ENCODE results near the gene CCDC27.
"Not testable (repeated sequence)": the region's sequence is repeated elsewhere in the genome, so short reads cannot be mapped to it uniquely, and the experiment has no call there.

CCDC27 gene

DNA sequence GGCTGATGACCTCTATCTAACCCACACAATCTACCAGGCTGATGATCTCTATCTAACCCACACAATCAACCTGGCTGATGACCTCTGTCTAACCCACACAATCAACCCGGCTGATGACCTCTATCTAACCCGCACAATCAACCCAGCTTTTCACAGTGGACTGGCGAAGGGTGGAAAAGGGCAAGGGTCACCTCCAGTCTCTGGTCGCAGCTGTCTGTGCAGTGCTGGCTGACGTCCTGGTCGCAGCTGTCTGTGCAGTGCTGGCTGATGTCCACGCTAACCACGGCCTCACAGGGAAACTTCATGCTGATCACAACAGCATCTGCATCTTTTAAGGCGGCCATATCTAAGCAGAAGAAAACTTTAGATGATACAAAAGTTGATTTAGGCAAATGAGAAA is 12.2 kb upstream of the CCDC27 start:
- no peak for DNase-seq

GRCh38 chr1:3740752-3741151 is 11.5 kb upstream of the CCDC27 start:
- DNase-seq: no peak

- no peak for DNase-seq
These were observed 10.4 kb upstream of the CCDC27 start for GRCh38 chr1:3741566-3742438.

DNA sequence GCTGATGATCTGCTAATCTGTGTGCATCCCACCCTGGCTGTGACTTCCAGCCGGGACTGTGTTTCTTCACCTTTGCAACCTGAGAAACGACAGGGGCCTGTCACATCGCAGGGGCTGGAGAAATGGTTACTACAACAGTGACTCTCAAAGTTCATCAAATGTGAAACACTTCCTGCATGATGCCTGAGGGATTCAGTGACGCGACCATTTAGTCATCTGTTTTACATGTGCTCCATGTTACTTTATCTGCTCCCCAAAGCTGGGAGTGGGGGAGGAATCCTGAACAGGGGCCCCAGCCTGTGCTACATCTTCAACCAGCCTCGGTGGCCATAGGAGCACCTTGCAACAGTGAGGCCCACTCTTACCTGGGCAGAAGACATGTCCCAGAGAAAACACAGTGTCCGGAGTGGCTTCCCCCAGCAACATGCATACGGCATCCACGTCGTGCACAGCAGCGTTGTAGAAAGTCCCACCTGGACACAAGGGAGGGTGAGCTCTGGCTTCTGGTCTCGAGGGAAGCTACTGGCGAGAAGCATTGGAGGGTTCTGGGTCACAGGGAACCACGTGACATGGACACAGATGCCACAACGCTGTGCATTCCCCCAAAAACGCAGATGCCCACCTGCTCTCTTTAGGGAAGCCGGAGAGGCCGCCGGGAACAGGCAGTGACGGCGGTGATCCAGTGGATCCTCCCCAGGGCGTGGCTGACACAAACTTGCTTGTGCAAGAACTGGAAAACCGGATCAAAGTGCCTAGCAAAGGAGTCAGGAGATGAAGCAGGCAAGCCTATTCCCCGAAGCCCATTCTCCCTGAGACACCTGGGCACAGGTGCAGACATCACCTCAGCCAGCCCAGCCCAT is 9.6 kb upstream of the CCDC27 start:
- DNase-seq: no peak

- DNase-seq: no peak
These were observed 8.8 kb upstream of the CCDC27 start for GRCh38 chr1:3743421-3743820.

DNA sequence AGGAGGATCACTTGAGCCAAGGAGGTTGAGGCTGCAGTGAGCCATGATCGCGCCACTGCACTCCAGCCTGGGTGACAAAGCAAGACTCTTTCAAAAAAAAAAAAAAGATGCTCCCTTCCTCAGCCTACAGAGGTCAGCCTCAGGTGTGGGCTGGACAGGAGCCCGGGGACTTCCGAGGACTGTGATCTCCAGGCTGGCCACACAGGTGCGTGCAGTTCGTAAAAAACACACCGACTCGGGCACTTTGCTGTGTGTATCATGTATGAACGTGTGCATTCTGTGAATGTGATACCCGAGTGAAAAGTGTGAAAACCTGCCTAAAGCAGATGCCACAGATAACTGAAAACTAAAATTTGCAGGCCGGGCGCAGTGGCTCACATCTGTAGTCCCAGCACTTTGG is 8.4 kb upstream of the CCDC27 start:
- DNase-seq: no peak

DNA sequence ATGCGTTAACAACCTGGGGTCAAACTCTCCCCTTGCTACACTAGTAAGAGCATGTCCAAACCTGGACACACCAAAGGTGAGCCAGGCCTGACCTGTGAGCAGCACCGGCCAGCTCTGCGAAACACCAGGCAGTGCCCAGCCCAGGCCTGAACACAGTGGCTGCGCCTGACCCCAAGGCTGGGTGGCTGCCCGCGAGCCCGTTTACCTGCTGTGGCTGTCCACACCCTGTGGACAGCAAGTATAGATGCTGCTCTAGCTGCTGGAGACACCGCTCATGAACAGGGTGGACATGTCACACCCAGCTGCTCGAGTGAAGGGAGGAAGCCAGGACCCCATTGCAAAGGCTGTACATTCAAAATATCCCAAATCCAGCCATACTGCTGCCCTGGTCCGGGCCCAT is 7.6 kb upstream of the CCDC27 start:
- DNase-seq: no peak

GRCh38 chr1:3745071-3745470 is 7.2 kb upstream of the CCDC27 start:
- no peak for DNase-seq

- no peak for DNase-seq
These were observed 6.5 kb upstream of the CCDC27 start for GRCh38 chr1:3745590-3746381.

- DNase-seq: no peak
These were observed 5.8 kb upstream of the CCDC27 start for GRCh38 chr1:3746389-3746829.

DNA sequence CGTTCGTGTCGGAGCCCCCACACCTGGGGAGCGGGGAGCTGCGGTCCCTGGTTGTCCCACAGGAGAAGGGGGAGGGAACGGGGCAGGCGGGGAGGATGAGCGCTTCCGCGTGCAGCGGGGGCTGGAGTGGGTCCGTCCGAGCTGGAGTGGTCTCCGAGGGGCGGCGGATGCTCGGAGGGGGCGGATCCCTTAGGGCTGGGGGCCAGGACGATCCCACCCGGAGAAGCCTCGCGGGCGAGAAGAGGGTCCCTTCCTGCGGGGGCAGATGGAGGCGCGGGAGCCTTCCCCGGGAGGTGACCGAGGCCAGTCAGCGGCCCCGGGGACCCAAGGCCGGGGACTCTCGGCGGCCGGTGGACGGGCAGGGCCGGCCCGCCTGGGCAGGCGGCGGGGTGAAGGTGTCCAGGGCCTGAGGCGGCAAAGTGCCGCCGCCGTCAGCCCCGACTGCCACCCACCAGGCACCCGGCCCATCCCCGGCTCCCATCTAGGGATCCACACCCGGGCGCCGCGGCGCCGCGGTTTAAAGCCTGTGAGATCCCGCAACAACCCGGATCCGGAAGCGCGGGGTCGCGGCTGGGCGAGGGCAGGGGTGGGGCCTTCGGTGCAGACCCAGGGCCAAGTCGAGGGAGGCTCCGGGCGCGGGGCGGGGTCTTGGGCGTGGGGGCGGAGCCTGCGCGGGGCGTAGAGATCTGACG is 5.3 kb upstream of the CCDC27 start:
- peak; percentile 69 for DNase-seq

DNA sequence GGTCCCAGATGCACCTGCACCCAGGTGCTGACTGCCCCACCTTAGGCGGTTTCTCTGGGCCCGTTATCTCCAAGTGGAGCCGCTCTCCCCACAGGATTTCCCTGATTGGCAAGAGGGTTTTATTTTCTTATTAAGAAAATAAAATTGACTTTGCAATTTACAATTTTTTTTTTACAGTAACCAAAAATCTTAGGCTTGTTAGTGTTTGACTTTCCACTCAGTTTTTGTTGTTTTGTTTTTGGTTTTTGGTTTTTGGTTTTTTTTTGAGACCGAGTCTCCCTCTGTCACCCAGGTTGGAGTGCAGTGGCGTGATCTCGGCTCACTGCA is 4.8 kb upstream of the CCDC27 start:
- no peak for DNase-seq

- no peak for DNase-seq
These were observed 4.3 kb upstream of the CCDC27 start for GRCh38 chr1:3747903-3748302.

GRCh38 chr1:3748316-3748900 is 3.8 kb upstream of the CCDC27 start:
- DNase-seq: not testable (repeated sequence)

DNA sequence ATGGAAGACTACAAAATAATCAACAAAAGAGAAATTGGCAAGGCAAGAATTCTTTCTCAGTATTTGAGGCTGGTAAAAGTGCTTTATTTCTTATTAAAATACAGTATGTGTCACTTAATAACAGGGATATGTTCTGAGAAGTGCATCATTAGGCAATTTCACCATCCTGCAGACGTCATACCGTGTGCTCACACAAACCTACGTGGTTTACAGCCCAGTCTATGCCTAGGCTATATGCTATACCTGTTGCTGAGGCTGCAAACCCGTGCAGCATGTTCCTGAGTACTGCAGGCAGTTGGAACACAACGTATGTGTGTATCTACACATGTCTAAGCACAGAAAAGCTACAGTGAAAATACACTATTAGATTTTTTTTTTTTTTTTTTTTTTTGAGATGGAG is 2.7 kb upstream of the CCDC27 start:
- DNase-seq: no peak

DNA sequence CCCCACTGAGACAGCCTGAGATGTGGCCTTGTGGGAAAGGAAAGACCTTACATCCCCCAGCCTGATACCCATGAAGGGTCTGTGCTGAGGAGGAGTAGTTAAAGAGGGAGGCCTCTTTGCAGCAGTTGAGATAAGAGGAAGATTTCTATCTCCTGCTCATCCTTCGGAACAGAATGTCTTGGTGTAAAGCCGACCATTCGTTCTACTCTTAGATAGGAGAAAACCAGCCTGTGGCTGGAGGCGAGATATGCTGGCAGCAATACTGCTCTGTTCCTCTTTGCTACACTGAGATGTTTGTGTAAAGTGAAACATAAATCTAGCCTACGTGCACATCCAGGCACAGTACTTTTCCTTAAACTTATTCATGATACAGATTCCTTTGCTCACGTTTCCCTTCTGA is 1.5 kb upstream of the CCDC27 start:
- DNase-seq: no peak

DNA sequence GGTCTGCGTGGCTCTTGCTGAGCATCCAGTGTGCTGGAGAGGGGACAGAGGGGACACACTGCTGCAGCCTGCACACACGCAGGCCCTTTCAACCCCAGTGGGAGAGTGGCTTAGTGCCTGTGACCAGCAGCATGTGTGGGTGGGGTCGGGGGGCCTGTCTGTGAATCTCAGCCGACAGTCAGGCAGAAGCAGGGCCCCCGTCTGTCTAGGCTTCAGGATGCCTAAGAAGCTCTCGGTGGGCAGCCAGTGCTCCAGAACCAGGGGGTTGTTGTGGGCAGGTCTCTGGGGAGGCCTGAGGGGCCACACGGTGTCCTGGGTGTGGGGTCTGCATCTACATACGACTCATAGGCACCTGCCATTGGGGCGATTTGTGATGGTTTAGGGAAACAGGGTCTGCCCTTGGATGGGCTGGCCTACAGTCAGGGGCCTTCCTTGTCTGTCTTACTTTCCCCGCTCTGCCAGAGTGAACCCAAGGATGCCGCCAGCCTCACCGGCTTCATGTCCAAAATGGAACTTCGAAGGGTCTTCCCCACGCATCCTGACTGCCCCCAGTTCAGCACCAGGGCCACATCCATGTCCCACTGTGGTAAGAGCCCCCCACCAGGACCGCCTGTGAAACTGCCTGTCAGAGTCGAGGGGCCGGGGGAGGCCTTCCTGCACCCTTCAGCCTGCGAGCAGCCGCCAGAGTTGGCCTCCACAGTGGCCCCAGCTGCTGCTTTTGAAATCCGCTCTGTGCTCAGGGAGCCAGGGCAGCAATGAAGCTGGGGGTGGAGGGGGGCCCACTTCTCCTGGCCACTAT is 1.6 kb downstream of the CCDC27 start:
- DNase-seq: no peak

GRCh38 chr1:3756394-3756793 is 4.1 kb downstream of the CCDC27 start:
- DNase-seq: no peak

GRCh38 chr1:3759164-3759563 is 6.9 kb downstream of the CCDC27 start:
- DNase-seq: no peak

DNA sequence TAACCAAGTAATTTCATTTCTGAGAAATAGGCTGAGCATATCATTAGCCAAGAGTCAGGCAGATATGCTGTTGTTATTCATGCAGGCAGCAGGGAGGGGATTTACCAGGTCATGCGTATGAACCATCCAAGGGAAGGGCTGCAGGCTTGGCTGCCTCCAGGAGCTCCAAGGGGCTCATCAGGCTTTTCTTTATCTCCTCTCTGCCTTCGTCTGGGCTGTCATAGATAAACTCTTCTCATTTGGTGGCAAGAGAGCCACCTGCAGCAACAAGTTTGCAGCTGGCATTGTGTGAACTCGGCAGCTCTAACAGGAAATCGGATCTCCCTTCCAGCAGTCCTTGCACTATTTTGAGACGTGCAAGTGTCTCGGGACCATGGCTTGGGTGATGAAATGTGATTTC is 7.5 kb downstream of the CCDC27 start:
- DNase-seq: no peak

DNA sequence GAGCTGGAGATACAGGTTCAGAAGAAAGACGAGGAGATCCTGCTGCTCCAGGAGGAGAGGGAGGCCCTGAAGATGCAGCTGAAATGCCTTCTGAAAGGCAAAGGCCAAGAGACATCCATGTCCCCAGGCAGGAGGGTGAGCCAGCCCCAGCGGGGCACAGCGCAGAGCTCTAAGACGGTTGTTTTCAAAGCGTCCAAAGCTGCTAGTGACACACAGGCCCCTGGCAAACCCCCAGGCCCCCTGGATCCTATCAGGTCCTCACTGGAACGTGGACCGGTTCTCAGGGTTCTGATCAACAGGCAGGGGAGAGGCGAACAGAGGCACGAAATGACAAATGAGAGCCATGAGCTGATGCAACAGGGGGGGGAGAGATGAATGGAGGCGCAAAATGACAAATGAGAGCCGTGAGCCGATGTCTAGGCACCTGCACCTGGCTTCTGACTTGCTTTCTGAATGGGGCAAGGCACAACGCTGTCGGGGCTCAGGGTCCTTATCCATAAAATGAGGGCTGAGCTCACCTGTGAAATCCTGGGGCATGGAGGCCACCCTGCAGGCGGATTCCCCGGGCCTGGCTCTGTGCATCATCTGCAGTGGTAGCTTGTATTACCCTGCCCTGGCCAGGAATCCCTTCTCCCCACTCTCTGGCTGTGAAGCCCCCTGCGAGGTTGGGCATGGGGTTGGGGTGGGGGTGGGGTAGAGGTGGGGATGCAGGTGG is 9.2 kb downstream of the CCDC27 start:
- no peak for DNase-seq
